Stomach smooth muscle (tissue), 2 donors: ENCODE results near the gene HERPUD1.

Experiments used
- H3K27ac ChIP-seq: one replicate; pipeline ENCODE4 v1.7.0; 2013; ENCODE audit warnings: mild to moderate bottlenecking, low read length, inconsistent platforms
- H3K27me3 ChIP-seq, 2 donors: one replicate each; pipeline ENCODE4 v1.7.0; 2013; ENCODE audit warnings: low read length in 2 of 2; ENCODE audit not compliant: insufficient read depth in 2 of 2, control insufficient read depth in 1 of 2
- H3K36me3 ChIP-seq, 2 donors: one replicate each; pipeline ENCODE4 v1.7.0; 2013; ENCODE audit warnings: low read length in 2 of 2; ENCODE audit not compliant: control insufficient read depth in 2 of 2, insufficient read depth in 2 of 2
- H3K4me1 ChIP-seq: one replicate; pipeline ENCODE4 v1.7.0; 2013; ENCODE audit warnings: low read length; ENCODE audit not compliant: control insufficient read depth, insufficient read depth
- H3K4me3 ChIP-seq, 2 donors: one replicate each; pipeline ENCODE4 v1.7.0; 2013; ENCODE audit warnings: low read length in 2 of 2
- H3K9ac ChIP-seq, 2 donors: one replicate each; pipeline ENCODE4 v1.7.0; 2013; ENCODE audit warnings: low read length in 2 of 2, mild to moderate bottlenecking in 1 of 2
- H3K9me3 ChIP-seq, 2 donors: one replicate each; pipeline ENCODE4 v1.7.0; 2013; ENCODE audit warnings: low read length in 2 of 2; ENCODE audit not compliant: control insufficient read depth in 2 of 2
- donor health status: healthy.
- donor health status: Pancreatic carcinoma.

Gene HERPUD1

DNA sequence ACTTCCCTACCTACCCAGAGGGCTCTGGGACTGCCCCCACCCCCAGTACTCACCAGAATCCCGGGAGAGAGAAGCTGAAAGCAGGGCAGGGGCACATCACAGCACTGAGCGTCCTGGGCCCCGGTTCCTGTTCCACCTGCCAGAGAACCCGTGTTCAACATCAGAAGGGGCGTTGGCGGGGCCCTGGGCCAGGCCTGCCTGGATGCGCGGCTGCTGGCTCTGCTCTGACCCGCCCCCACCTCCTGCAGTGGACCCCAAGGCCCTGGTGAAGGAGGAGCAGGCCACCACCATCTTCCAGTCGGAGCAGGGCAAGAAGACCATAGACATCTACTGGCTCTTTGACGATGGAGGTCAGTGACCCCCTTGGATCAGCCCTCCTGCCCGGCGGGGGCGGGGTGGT is 39.2 kb upstream of the HERPUD1 start:
- no peak overlapping the region for H3K9ac ChIP-seq
- no peak overlapping the region for H3K4me3 ChIP-seq
- no peaks in the 10 kb centered on the region for H3K27me3 ChIP-seq
- H3K36me3 ChIP-seq = no peaks in the 10 kb centered on the region
- no peaks in the 10 kb centered on the region for H3K9me3 ChIP-seq
- no peaks in the 10 kb centered on the region for H3K4me1 ChIP-seq
- H3K27ac ChIP-seq = no peak overlapping the region

DNA sequence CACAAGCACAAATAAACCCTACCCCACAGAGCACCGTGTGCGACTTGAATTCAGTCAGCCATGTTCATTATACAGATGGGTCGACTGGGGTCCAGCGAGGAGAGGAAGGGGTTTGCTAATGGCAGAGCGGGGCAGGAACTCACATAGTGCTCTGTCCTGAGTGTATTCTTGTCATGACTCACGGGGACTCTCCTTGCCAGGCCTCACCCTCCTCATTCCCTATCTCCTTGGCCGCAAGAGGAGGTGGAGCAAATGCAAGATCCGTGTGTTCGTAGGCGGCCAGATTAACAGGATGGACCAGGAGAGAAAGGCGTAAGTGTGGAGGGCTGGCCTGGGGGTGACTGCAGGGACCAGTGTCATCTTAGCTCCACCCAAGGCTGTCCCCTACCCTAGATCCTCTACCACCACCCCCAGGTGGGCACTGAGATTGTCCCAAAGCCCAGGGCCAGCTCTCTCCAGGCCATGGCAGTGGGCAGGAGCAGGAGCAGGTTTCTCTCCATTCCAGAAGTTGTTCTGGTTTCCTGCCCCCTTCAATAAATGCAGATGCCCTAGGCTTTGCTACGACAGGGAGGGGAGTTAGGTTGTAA is 37.5 kb upstream of the HERPUD1 start:
- Histone ChIP-seq H3K4me1 (no peaks in the 10 kb centered on the region), H3K9me3 (no peaks in the 10 kb centered on the region), H3K9ac (no peak overlapping the region), H3K27ac (no peak overlapping the region), H3K27me3 (no peaks in the 10 kb centered on the region), H3K36me3 (no peaks in the 10 kb centered on the region), H3K4me3 (no peak overlapping the region)

DNA sequence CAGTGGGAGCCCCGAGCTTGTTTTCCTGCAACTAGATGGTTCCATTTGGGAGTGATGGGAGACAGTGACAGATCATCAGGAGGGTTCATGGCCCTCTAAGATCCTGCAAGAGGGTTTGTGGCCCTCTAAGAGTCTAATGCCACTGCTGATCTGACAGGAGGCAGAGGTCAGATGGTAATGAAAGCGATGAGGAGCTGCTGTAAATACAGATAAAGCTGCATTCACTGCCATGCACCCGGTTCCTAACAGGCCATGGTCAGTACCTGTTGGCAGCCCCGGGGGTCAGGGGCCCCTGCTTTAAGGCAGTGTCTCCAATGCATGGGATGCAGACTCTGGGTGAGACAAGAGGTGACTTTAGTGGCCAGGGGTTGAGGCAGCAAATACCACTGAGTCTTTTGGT is 36.1 kb upstream of the HERPUD1 start:
- H3K27me3 ChIP-seq = no peaks in the 10 kb centered on the region
- no peaks in the 10 kb centered on the region for H3K36me3 ChIP-seq
- H3K27ac ChIP-seq = no peak overlapping the region
- H3K4me3 ChIP-seq = no peak overlapping the region
- H3K9ac ChIP-seq = no peak overlapping the region
- no peaks in the 10 kb centered on the region for H3K4me1 ChIP-seq
- H3K9me3 ChIP-seq = no peaks in the 10 kb centered on the region

DNA sequence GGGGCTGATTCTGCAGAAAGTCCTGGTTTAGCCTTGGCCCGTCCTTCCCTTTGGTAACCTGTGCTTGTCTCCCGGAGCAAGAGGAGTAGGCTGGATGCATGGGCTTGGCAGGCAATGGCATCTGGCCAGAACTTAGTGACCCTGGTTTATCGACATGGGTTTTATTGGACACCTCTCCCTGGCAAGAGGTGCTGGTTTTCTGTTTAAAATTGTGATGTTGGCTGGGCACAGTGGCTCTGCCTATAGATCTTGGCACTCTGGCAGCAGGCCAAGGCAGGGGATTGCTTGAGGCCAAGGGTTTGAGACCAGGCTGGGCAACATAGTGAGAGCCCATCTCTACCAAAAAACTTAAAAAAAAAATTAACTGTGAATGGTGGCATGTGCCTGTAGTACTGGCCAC is 35.7 kb upstream of the HERPUD1 start:
- H3K27ac ChIP-seq = no peak overlapping the region
- no peaks in the 10 kb centered on the region for H3K4me1 ChIP-seq
- no peak overlapping the region for H3K9ac ChIP-seq
- no peak overlapping the region for H3K4me3 ChIP-seq
- H3K9me3 ChIP-seq = no peaks in the 10 kb centered on the region
- H3K27me3 ChIP-seq = no peaks in the 10 kb centered on the region
- no peaks in the 10 kb centered on the region for H3K36me3 ChIP-seq

DNA sequence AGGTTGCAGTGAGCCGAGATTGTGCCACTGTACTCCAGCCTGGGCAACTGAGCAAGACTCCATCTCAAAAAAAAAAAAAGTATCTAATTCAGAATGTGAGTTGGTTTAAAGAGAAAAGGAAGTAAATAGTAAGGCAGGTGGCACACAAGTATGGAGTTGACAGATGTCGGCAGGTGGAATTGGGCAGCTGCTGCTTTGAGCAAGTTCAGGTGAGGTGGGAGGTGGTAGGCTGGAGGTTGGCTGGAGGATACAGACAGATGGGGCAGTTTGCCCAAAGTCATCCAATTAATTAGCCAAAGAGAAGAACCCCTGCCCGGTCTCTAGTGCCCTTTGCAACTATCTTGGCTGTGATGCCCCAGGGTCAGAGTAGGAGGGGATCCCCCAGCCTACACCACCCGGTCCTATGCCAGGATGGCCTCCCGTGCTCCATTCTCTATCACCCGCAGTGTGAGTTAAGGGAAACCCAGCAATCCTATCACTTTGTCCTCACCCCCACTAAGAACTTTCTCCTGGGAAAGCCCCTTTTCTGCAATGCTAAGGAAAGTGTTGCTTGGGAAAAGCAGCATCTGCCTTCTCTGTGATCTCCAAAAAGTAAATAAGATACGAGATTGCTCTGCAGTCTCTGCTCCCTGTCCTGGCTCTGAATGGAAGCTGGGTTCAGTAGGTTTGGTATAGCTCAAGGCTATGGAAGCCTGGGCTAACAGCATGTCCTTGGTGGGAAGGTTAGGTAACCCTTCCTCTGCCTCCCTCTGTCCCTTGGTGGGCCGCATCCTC is 34.7 kb upstream of the HERPUD1 start:
- Histone ChIP-seq H3K27me3 (no peaks in the 10 kb centered on the region), H3K4me1 (no peaks in the 10 kb centered on the region), H3K9me3 (no peaks in the 10 kb centered on the region), H3K36me3 (no peaks in the 10 kb centered on the region), H3K27ac (no peak overlapping the region), H3K9ac (no peak overlapping the region), H3K4me3 (no peak overlapping the region)

DNA sequence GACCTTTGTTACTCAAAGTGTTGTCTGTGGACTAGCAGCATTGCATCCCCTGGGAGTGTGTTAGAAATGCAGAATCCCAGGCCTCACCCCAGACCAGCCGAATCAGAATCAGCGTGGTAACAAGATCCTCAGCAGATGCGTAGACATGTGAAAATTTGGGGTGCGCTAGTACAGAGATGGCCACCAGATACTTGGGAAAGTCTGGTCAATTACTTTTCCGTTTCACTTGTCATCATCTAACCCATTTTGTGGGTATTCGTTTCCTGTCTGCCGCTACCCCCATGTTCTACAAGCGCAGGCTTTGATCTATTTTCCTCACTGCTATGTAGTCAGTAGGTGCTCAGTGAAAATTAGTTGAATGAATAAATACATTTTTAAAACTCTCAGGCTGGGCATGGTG is 33.1 kb upstream of the HERPUD1 start:
- Histone ChIP-seq H3K27ac (no peak overlapping the region), H3K9ac (no peak overlapping the region)

DNA sequence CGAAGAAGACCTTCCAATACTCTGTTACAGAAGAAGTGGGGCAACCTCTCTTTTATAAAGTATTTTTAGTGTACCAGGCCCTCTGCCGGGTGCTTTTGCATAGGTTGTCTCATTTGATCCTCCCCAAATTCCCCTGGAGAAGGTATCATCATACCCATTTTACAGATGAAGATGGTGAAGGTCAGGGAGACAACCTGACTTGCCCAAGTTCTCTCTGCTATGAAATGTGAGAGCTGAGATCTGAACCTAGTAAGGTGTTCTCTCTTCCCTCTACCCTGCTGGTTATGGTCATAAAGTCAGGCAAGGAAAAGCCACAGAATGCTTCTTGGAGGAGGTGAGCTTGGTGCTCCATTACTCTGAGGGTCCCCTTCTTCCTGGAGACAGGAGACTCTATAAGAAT is 28.1 kb upstream of the HERPUD1 start:
- Histone ChIP-seq H3K9me3 (no peaks in the 10 kb centered on the region), H3K4me1 (no peaks in the 10 kb centered on the region), H3K36me3 (no peaks in the 10 kb centered on the region), H3K27me3 (peaks cover 0 to 2% of the 10 kb centered on the region in 2 donors), H3K27ac (no peak overlapping the region), H3K9ac (no peak overlapping the region), H3K4me3 (no peak overlapping the region)

More for the DNA sequence above, 33.1 kb upstream of the HERPUD1 start:
- Histone ChIP-seq H3K9me3 (no peaks in the 10 kb centered on the region), H3K27me3 (no peaks in the 10 kb centered on the region), H3K4me1 (no peaks in the 10 kb centered on the region), H3K36me3 (no peaks in the 10 kb centered on the region), H3K4me3 (no peak overlapping the region)

DNA sequence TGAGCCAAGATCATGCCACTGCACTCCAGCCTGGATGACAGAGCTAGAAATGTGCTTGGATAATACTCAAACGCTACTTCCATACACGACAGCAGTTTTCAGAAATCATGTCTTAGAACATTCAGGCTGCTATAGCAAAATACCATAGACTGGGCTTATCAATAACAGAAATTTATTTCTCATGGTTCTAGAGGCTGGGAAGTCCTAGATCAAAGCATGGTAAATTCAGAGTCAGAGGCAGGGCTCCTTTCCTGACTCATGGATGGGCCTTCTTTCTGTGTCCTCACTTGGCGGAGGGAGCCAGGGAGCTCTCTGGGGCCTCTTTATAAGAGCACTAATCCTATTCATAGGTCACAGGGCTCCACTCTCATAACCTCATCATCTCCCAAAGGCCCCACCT is 24.5 kb upstream of the HERPUD1 start:
- Histone ChIP-seq H3K36me3 (no peaks in the 10 kb centered on the region), H3K27ac (no peak overlapping the region), H3K27me3 (peaks cover 0 to 2% of the 10 kb centered on the region in 2 donors), H3K9ac (no peak overlapping the region), H3K4me1 (no peaks in the 10 kb centered on the region), H3K9me3 (no peaks in the 10 kb centered on the region), H3K4me3 (no peak overlapping the region)

DNA sequence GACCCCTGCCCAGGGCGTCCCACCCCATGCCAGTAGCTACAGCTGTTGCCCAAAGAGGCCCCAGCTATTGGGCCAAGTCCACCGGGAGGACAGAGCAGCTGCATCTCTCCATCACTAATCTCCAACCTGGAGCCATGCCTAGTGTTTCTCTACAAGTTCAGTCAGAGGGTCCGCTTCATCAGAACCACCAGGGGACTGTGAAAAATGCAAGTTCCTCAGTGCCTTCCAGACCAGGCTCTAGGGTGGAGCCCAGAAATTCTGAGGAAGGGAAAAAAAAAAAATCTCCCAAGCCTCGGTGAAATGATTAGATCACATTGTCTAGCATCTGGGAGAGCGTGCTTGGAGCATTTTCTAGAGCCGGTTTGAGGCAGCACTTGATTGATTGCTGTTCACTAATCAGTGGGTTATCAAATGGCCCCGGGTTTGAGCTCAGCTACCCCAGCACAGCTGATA is 22.4 kb upstream of the HERPUD1 start:
- Histone ChIP-seq H3K4me1 (no peaks in the 10 kb centered on the region), H3K9ac (no peak overlapping the region), H3K9me3 (no peaks in the 10 kb centered on the region), H3K36me3 (no peaks in the 10 kb centered on the region), H3K4me3 (no peak overlapping the region), H3K27ac (no peak overlapping the region), H3K27me3 (peaks cover 0 to 2% of the 10 kb centered on the region in 2 donors)

DNA sequence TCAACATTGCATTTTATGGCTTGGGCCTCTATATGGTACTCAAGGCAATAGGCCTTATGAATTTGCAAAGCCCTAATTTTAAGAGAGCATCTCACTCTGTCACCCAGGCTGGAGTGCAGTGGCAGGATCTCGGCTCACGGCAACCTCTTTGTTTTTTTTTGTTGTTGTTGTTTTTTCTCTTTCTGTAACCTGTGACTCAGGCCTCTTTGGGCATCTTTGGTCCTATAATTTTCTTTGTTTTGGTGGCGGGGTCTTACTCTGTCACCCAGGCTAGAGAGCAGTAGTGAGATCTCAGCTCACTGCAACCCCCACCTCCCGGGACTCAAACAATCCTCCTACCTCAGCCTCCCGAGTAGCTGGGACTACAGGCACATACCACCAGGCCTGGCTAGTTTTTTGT is 21.8 kb upstream of the HERPUD1 start:
- H3K36me3 ChIP-seq = no peaks in the 10 kb centered on the region
- no peak overlapping the region for H3K9ac ChIP-seq
- H3K27me3 ChIP-seq = peaks cover under 1 to 2% of the 10 kb centered on the region in 2 donors
- H3K27ac ChIP-seq = no peak overlapping the region
- H3K9me3 ChIP-seq = no peaks in the 10 kb centered on the region
- peaks cover 3% of the 10 kb centered on the region for H3K4me1 ChIP-seq
- H3K4me3 ChIP-seq = no peak overlapping the region
